Neural cell (in vitro differentiated cells): ENCODE data around the gene DUOXA1.
"Not testable (repeated sequence)": the region's sequence is repeated elsewhere in the genome, so short reads cannot be mapped to it uniquely, and the experiment has no call there.

Experiments used
- EP300 ChIP-seq: fragments of 450-650 bp; conservative IDR thresholded peaks from 2 replicates; pipeline ENCODE4 v1.6.1; 2014; ENCODE audit warnings: antibody characterized with exemption, mild to moderate bottlenecking, moderate library complexity; ENCODE audit not compliant: poor library complexity, severe bottlenecking
- EZH2 ChIP-seq: fragments of 200-600, 300-800 bp; shearing (Covaris generic), sonication (generic); IDR thresholded peaks from 2 replicates; pipeline ENCODE4 v1.6.1; 2014; ENCODE audit warnings: antibody characterized with exemption, low read length, borderline replicate concordance, mild to moderate bottlenecking; ENCODE audit not compliant: insufficient read depth, poor library complexity, severe bottlenecking
- MXI1 ChIP-seq: fragments of 450-650 bp; conservative IDR thresholded peaks from 2 replicates; pipeline ENCODE4 v1.6.1; 2014; ENCODE audit warnings: antibody characterized with exemption, mild to moderate bottlenecking; ENCODE audit not compliant: poor library complexity, severe bottlenecking
- POLR2AphosphoS5 ChIP-seq: IDR thresholded peaks from 2 replicates; pipeline ENCODE4 v1.6.1; 2012
- RAD21 ChIP-seq: fragments of 450-650 bp; conservative IDR thresholded peaks from 2 replicates; pipeline ENCODE4 v1.6.1; 2014; ENCODE audit warnings: antibody characterized with exemption, mild to moderate bottlenecking, moderate library complexity
- TAF1 ChIP-seq: IDR thresholded peaks from 2 replicates; pipeline ENCODE4 v1.6.1; 2012; ENCODE audit warnings: low read depth
- TF ChIP-seq, protein P1 (sequence below): fragments of 450-650 bp; IDR thresholded peaks from 2 replicates; pipeline ENCODE4 v1.5.1; 2014; ENCODE audit warnings: antibody characterized with exemption, mild to moderate bottlenecking, moderate library complexity; ENCODE audit not compliant: poor library complexity, severe bottlenecking

DNA sequence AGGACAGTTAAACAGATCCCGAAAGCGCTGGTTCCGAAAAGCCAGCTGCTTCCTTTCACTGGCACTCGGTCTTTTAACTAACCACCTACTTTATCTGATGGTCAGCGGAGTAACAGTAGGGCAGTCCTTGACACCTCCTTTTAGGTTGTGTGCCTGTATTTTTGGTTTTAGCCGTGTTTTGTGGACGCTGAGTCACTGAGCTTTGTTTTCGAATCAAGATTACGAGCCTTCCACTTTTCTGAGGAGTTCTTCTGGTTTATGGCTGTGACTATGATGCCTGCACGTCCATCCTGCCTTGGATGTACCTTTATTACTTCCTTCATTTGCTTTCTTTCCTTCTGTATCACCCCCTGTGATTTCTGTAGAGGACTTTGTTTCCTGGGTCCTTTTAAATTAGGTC lies 47.3 kb downstream of the DUOXA1 start:
- not testable (repeated sequence) for TF ChIP-seq TAF1, POLR2AphosphoS5, EZH2, MXI1, EP300, RAD21
- TF ChIP-seq, protein P1, sequence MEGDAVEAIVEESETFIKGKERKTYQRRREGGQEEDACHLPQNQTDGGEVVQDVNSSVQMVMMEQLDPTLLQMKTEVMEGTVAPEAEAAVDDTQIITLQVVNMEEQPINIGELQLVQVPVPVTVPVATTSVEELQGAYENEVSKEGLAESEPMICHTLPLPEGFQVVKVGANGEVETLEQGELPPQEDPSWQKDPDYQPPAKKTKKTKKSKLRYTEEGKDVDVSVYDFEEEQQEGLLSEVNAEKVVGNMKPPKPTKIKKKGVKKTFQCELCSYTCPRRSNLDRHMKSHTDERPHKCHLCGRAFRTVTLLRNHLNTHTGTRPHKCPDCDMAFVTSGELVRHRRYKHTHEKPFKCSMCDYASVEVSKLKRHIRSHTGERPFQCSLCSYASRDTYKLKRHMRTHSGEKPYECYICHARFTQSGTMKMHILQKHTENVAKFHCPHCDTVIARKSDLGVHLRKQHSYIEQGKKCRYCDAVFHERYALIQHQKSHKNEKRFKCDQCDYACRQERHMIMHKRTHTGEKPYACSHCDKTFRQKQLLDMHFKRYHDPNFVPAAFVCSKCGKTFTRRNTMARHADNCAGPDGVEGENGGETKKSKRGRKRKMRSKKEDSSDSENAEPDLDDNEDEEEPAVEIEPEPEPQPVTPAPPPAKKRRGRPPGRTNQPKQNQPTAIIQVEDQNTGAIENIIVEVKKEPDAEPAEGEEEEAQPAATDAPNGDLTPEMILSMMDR = not testable (repeated sequence)
